SK-N-SH treated with all-trans-retinoic acid at 6 μM for 48 hours (cell line): ENCODE measurements around the gene ALDH4A1.
"Not testable (repeated sequence)": the region's sequence is repeated elsewhere in the genome, so short reads cannot be mapped to it uniquely, and the experiment has no call there.

ENCODE experiments used
- ATAC-seq: fragments of 200-7000 bp; cut with Tn5 transposase; 3 replicates; pipeline ENCODE4 v1.9.1; 2020; ENCODE audit warnings: mild to moderate bottlenecking, moderate library complexity
- ARNTL ChIP-seq: fragments of 450-650 bp; formaldehyde crosslinking; IDR thresholded peaks from 2 replicates; pipeline ENCODE4 v1.5.0; 2020; ENCODE audit warnings: low read depth, mild to moderate bottlenecking, moderate library complexity, borderline replicate concordance
- BACH2 ChIP-seq: fragments of 250-450 bp; sonication (Bioruptor Pico); IDR thresholded peaks from 2 replicates; pipeline ENCODE4 v1.9.0; 2021; ENCODE audit warnings: mild to moderate bottlenecking, borderline replicate concordance
- CSDC2 ChIP-seq: fragments of 250-450 bp; sonication (Bioruptor Pico); IDR thresholded peaks from 2 replicates; pipeline ENCODE4 v1.5.0; 2020; ENCODE audit warnings: mild to moderate bottlenecking, moderate library complexity
- ESRRG ChIP-seq: fragments of 250-450 bp; sonication (Bioruptor Pico); IDR thresholded peaks from 2 replicates; pipeline ENCODE4 v1.6.1; 2021; ENCODE audit warnings: mild to moderate bottlenecking
- ISL1 ChIP-seq: fragments of 250-450 bp; sonication (Bioruptor Pico); IDR thresholded peaks from 2 replicates; pipeline ENCODE4 v2.1.2; 2022; ENCODE audit warnings: mild to moderate bottlenecking, moderate library complexity
- OSR1 ChIP-seq: fragments of 250-450 bp; sonication (Bioruptor Pico); IDR thresholded peaks from 2 replicates; pipeline ENCODE4 v1.8.0; 2022; ENCODE audit warnings: moderate library complexity, mild to moderate bottlenecking, inconsistent platforms
- RARB ChIP-seq: fragments of 250-450 bp; sonication (Bioruptor Pico); IDR thresholded peaks from 2 replicates; pipeline ENCODE4 v1.8.0; 2021; ENCODE audit warnings: mild to moderate bottlenecking, moderate library complexity
- SNAI2 ChIP-seq: fragments of 250-450 bp; sonication (Bioruptor Pico); IDR thresholded peaks from 2 replicates; pipeline ENCODE4 v1.5.0; 2020; ENCODE audit warnings: mild to moderate bottlenecking, moderate library complexity
- TCF4 ChIP-seq: fragments of 250-450 bp; sonication (Bioruptor Pico); IDR thresholded peaks from 2 replicates; pipeline ENCODE4 v1.8.0; 2021; ENCODE audit warnings: mild to moderate bottlenecking, moderate library complexity, borderline replicate concordance
- TOX ChIP-seq: fragments of 250-450 bp; sonication (Bioruptor Pico); IDR thresholded peaks from 2 replicates; pipeline ENCODE4 v1.8.0; 2021; ENCODE audit warnings: mild to moderate bottlenecking, moderate library complexity, borderline replicate concordance
- ZC3H10 ChIP-seq: fragments of 250-450 bp; sonication (Bioruptor Pico); IDR thresholded peaks from 2 replicates; pipeline ENCODE4 v1.5.1; 2021; ENCODE audit warnings: mild to moderate bottlenecking, moderate library complexity
- ZFP3 ChIP-seq: fragments of 250-450 bp; sonication (Bioruptor Pico); IDR thresholded peaks from 2 replicates; pipeline ENCODE4 v1.5.0; 2020; ENCODE audit warnings: mild to moderate bottlenecking, moderate library complexity
- ZFP30 ChIP-seq: fragments of 450-650 bp; formaldehyde crosslinking; IDR thresholded peaks from 2 replicates; pipeline ENCODE4 v1.5.0; 2022; ENCODE audit warnings: mild to moderate bottlenecking, moderate library complexity
- ZNF565 ChIP-seq: fragments of 450-650 bp; formaldehyde crosslinking; conservative IDR thresholded peaks from 2 replicates; pipeline ENCODE4 v1.5.0; 2020; ENCODE audit warnings: low read depth, mild to moderate bottlenecking, moderate library complexity
- ZNF70 ChIP-seq: fragments of 450-650 bp; formaldehyde crosslinking; IDR thresholded peaks from 2 replicates; pipeline ENCODE4 v1.5.0; 2020; ENCODE audit warnings: mild to moderate bottlenecking, moderate library complexity
- ZNF8 ChIP-seq: fragments of 450-650 bp; formaldehyde crosslinking; IDR thresholded peaks from 2 replicates; pipeline ENCODE4 v1.5.0; 2020; ENCODE audit warnings: mild to moderate bottlenecking, moderate library complexity
- TF ChIP-seq, protein P1 (sequence below): fragments of 250-450 bp; sonication (Bioruptor Pico); IDR thresholded peaks from 2 replicates; pipeline ENCODE4 v1.5.1; 2021; ENCODE audit warnings: mild to moderate bottlenecking, moderate library complexity
- TF ChIP-seq, protein P2 (sequence below): fragments of 250-450 bp; sonication (Bioruptor Pico); IDR thresholded peaks from 2 replicates; pipeline ENCODE4 v1.5.1; 2020; ENCODE audit warnings: low read depth, mild to moderate bottlenecking, moderate library complexity
- TF ChIP-seq, protein P3 (sequence below): fragments of 250-450 bp; sonication (Bioruptor Pico); IDR thresholded peaks from 2 replicates; pipeline ENCODE4 v1.8.0; 2021; ENCODE audit warnings: low read depth, mild to moderate bottlenecking, moderate library complexity, borderline replicate concordance
- TF ChIP-seq, protein P4 (sequence below): fragments of 250-450 bp; sonication (Bioruptor Pico); IDR thresholded peaks from 2 replicates; pipeline ENCODE4 v1.5.0; 2020; ENCODE audit warnings: mild to moderate bottlenecking, moderate library complexity
- TF ChIP-seq, protein P5 (sequence below): fragments of 250-450 bp; sonication (Bioruptor Pico); IDR thresholded peaks from 2 replicates; pipeline ENCODE4 v1.8.0; 2020; ENCODE audit warnings: mild to moderate bottlenecking, moderate library complexity, borderline replicate concordance

The ALDH4A1 gene

DNA sequence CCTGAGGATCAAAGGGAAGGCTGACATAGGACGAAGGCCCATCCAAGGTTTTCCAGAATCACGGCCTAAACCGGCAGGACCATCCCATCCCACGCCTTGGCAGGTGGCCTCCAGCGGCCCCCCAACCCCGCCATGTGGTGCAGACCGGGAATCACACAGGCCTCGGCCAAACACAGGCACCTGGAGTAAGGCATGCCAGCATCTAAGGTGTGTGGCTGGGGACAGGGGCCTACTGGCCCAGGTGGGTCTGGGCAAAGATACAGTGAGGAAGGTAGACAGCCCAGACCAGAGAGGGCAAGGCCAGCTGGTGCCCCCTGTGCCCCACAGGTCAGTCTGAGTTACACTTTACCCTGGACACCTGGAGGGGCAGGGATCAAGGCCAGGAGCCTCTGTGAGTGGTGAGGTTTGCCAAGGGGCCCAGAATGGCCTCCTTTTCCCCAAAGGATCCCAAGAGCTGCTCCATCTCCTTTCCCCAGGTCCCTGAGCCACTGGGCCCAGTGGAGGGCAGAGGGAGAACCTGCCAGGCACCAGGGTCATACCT lies 30.2 kb downstream of the ALDH4A1 start:
- TF ChIP-seq OSR1 (CRISPR knock-in tag) = no peak
- TF ChIP-seq CSDC2 = no peak
- no peak for TF ChIP-seq ZFP3 (CRISPR knock-in tag)
- TF ChIP-seq, protein P1, sequence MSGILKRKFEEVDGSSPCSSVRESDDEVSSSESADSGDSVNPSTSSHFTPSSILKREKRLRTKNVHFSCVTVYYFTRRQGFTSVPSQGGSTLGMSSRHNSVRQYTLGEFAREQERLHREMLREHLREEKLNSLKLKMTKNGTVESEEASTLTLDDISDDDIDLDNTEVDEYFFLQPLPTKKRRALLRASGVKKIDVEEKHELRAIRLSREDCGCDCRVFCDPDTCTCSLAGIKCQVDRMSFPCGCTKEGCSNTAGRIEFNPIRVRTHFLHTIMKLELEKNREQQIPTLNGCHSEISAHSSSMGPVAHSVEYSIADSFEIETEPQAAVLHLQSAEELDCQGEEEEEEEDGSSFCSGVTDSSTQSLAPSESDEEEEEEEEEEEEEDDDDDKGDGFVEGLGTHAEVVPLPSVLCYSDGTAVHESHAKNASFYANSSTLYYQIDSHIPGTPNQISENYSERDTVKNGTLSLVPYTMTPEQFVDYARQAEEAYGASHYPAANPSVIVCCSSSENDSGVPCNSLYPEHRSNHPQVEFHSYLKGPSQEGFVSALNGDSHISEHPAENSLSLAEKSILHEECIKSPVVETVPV (CRISPR knock-in tag) = no peak
- TF ChIP-seq TOX = no peak
- TF ChIP-seq ARNTL = no peak
- TF ChIP-seq, protein P2, sequence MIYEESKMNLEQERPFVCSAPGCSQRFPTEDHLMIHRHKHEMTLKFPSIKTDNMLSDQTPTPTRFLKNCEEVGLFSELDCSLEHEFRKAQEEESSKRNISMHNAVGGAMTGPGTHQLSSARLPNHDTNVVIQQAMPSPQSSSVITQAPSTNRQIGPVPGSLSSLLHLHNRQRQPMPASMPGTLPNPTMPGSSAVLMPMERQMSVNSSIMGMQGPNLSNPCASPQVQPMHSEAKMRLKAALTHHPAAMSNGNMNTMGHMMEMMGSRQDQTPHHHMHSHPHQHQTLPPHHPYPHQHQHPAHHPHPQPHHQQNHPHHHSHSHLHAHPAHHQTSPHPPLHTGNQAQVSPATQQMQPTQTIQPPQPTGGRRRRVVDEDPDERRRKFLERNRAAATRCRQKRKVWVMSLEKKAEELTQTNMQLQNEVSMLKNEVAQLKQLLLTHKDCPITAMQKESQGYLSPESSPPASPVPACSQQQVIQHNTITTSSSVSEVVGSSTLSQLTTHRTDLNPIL (CRISPR knock-in tag) = no peak
- TF ChIP-seq ZFP30 (CRISPR knock-in tag) = no peak
- TF ChIP-seq ZNF8 (CRISPR knock-in tag) = no peak
- TF ChIP-seq ZNF70 = no peak
- no peak for ATAC-seq

DNA sequence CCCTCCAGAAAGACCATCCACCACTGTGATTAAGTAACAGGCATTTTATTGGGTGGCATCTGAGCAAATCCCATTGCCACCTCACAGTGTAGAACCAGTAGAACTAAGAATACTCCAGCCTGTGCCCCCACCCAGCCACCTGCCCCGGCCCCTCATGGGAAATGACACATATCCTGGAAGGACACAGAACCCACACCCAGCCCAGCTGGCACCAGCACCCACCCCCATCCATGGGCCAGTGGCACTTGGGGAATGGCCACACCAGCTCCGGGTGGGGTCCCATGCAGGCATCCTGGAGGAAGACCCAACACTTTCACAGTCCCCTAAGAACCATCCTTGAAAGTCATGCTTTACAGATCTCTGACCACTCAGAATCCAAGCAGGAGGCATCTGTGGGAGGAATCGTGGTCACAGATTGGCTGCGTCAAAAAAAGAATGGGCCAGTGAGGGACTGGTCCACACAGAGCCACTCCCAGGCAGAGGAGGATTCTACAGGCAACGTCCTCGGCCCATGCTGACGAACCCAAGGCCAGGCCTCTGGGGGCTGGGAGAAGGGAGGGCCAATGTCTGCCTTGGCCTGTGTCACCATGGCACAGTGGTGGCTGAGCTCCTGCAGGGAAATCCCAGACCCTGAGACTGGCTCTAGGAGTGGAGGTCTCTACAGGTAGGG lies 30.8 kb downstream of the ALDH4A1 start:
- no peak for ATAC-seq
- TF ChIP-seq ZFP3 (CRISPR knock-in tag) = no peak
- TF ChIP-seq ESRRG = no peak
- no peak for TF ChIP-seq TCF4 (CRISPR knock-in tag)
- TF ChIP-seq OSR1 (CRISPR knock-in tag) = no peak
- no peak for TF ChIP-seq ARNTL
- TF ChIP-seq ZNF8 (CRISPR knock-in tag) = no peak
- TF ChIP-seq TOX = no peak
- TF ChIP-seq ISL1 = no peak
- no peak for TF ChIP-seq SNAI2
- TF ChIP-seq ZC3H10 (CRISPR knock-in tag) = no peak
- TF ChIP-seq, protein P3, sequence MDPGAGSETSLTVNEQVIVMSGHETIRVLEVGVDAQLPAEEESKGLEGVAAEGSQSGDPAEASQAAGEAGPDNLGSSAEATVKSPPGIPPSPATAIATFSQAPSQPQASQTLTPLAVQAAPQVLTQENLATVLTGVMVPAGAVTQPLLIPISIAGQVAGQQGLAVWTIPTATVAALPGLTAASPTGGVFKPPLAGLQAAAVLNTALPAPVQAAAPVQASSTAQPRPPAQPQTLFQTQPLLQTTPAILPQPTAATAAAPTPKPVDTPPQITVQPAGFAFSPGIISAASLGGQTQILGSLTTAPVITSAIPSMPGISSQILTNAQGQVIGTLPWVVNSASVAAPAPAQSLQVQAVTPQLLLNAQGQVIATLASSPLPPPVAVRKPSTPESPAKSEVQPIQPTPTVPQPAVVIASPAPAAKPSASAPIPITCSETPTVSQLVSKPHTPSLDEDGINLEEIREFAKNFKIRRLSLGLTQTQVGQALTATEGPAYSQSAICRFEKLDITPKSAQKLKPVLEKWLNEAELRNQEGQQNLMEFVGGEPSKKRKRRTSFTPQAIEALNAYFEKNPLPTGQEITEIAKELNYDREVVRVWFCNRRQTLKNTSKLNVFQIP = no peak
- no peak for TF ChIP-seq ZNF70
- TF ChIP-seq, protein P4, sequence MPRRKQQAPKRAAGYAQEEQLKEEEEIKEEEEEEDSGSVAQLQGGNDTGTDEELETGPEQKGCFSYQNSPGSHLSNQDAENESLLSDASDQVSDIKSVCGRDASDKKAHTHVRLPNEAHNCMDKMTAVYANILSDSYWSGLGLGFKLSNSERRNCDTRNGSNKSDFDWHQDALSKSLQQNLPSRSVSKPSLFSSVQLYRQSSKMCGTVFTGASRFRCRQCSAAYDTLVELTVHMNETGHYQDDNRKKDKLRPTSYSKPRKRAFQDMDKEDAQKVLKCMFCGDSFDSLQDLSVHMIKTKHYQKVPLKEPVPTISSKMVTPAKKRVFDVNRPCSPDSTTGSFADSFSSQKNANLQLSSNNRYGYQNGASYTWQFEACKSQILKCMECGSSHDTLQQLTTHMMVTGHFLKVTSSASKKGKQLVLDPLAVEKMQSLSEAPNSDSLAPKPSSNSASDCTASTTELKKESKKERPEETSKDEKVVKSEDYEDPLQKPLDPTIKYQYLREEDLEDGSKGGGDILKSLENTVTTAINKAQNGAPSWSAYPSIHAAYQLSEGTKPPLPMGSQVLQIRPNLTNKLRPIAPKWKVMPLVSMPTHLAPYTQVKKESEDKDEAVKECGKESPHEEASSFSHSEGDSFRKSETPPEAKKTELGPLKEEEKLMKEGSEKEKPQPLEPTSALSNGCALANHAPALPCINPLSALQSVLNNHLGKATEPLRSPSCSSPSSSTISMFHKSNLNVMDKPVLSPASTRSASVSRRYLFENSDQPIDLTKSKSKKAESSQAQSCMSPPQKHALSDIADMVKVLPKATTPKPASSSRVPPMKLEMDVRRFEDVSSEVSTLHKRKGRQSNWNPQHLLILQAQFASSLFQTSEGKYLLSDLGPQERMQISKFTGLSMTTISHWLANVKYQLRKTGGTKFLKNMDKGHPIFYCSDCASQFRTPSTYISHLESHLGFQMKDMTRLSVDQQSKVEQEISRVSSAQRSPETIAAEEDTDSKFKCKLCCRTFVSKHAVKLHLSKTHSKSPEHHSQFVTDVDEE (CRISPR knock-in tag) = no peak
- no peak for TF ChIP-seq CSDC2
- no peak for TF ChIP-seq BACH2 (CRISPR knock-in tag)

DNA sequence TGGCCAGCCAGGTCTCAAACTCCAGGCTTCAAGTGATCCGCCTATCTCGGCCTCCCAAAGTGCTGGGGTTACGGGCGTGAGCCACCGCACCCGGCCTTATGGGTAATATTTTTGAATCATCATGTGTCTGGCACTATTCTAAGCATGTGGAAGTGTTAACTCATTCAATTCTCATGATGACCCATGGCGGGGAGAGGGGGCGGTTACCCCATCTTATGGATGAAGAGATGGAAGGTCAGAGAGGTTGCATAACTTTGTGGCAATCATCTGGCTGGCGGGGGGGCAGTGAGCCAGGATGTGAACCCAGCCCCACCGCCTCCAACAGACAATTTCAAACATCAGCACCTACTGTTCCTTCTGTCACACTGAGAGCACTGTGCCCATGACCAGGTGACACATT lies 31.4 kb downstream of the ALDH4A1 start:
- no peak for ATAC-seq
- TF ChIP-seq ZNF70 (no peak), BACH2 (CRISPR knock-in tag) (no peak), SNAI2 (no peak), ISL1 (no peak), ZNF8 (CRISPR knock-in tag) (no peak), TCF4 (CRISPR knock-in tag) (no peak), ESRRG (no peak), OSR1 (CRISPR knock-in tag) (no peak), ZNF565 (CRISPR knock-in tag) (no peak), ZFP30 (CRISPR knock-in tag) (no peak), ARNTL (no peak), ZFP3 (CRISPR knock-in tag) (no peak), RARB (no peak)
- TF ChIP-seq, protein P4 (CRISPR knock-in tag) = no peak
- TF ChIP-seq, protein P5, sequence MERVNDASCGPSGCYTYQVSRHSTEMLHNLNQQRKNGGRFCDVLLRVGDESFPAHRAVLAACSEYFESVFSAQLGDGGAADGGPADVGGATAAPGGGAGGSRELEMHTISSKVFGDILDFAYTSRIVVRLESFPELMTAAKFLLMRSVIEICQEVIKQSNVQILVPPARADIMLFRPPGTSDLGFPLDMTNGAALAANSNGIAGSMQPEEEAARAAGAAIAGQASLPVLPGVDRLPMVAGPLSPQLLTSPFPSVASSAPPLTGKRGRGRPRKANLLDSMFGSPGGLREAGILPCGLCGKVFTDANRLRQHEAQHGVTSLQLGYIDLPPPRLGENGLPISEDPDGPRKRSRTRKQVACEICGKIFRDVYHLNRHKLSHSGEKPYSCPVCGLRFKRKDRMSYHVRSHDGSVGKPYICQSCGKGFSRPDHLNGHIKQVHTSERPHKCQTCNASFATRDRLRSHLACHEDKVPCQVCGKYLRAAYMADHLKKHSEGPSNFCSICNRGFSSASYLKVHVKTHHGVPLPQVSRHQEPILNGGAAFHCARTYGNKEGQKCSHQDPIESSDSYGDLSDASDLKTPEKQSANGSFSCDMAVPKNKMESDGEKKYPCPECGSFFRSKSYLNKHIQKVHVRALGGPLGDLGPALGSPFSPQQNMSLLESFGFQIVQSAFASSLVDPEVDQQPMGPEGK (CRISPR knock-in tag) = no peak
- TF ChIP-seq, protein P1 (CRISPR knock-in tag) = no peak
- TF ChIP-seq, protein P2 (CRISPR knock-in tag) = no peak

DNA sequence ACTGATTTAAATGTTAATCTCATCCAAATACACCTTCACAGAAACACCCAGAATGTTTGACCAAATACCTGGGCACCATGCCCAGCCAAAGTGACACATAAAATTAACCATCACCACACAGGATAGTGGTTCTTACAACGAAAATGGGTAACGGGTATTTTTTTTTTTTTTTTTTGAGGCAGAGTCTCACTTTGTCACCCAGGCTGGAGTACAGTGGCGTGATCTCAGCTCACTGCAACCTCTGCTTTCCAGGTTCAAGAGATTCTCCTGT lies 31.8 kb downstream of the ALDH4A1 start:
- not testable (repeated sequence) for ATAC-seq
